Esophagus muscularis mucosa (tissue), 4 donors: Measurements from ENCODE around the gene ADGRF3. TPM values are rescaled to one million over a fixed set of nuclear protein-coding genes. Genes with fewer than 3 reads are reported as not detected.
"Not testable (repeated sequence)": the region's sequence is repeated elsewhere in the genome, so short reads cannot be mapped to it uniquely, and the experiment has no call there.

Source experiments
- DNase-seq: peaks from one replicate; pipeline ENCODE4 v3.0.0-alpha.2; 2017; ENCODE audit errors: extremely low spot score
- H3K27ac ChIP-seq, 4 donors: fragments of 200-600 bp; sonication (generic); replicated peaks in 1 of 4; 1 replicate in 3 of 4; 2 replicates in 1 of 4; pipeline ENCODE4 v1.5.1; 2016 to 2019; ENCODE audit warnings: mild to moderate bottlenecking in 1 of 4
- H3K27me3 ChIP-seq, 4 donors: fragments of 200-600 bp; sonication (generic); one replicate each; pipeline versions ENCODE4 v1.5.1 to v1.6.0; 2016 to 2019
- H3K36me3 ChIP-seq, 4 donors: fragments of 200-600 bp; sonication (generic); one replicate each; pipeline ENCODE4 v1.5.1; 2016 to 2019
- H3K4me1 ChIP-seq, 4 donors: fragments of 200-600 bp; sonication (generic); one replicate each; pipeline ENCODE4 v1.5.1; 2016 to 2019
- H3K4me3 ChIP-seq, 4 donors: fragments of 200-600 bp; sonication (generic); 1 replicate in 2 of 4; 2 replicates in 2 of 4; pipeline ENCODE4 v1.5.1; 2016 to 2019; ENCODE audit warnings: mild to moderate bottlenecking in 4 of 4, moderate library complexity in 1 of 4
- H3K9me3 ChIP-seq, 4 donors: fragments of 200-600 bp; sonication (generic); 1 replicate in 3 of 4; 2 replicates in 1 of 4; pipeline ENCODE4 v1.5.1; 2016 to 2019
- EP300 ChIP-seq: sonication (generic); formaldehyde crosslinking; IDR thresholded peaks from one replicate; pipeline ENCODE4 v1.6.1; 2017; ENCODE audit warnings: antibody characterized with exemption
- POLR2A ChIP-seq: fragments of 450-650 bp; IDR thresholded peaks from one replicate; pipeline ENCODE4 v1.6.1; 2017; ENCODE audit warnings: antibody characterized with exemption, moderate library complexity, mild to moderate bottlenecking, low read depth
- POLR2AphosphoS5 ChIP-seq, 2 donors: sonication (generic); formaldehyde crosslinking; IDR thresholded peaks; one replicate each; pipeline ENCODE4 v1.6.1; 2017; ENCODE audit warnings: antibody characterized with exemption in 2 of 2
- WGBS: methylation state at CpG from one replicate; pipeline ENCODE4 v1.1.5; 2018; 5-methylcytosine and 5-hydroxymethylcytosine counted together
- intact Hi-C: fragments of 100-400 bp; cut with DNase I; formaldehyde crosslinking; loops from one replicate; pipeline ENCODE4 v1.15.1; 2023
- total RNA-seq, 4 donors: library from RNA; depleted of rRNA; stranded (reverse); fragments of >200 nt; gene quantifications; one replicate each; pipeline versions ENCODE4 v1.1.0 to v1.2.1, GENCODE V29; 2016
- TF ChIP-seq, protein P1 (sequence below), 3 experiments: fragments of 200-600 bp in 2 of 3; fragments of 450-650 bp in 1 of 3; sonication (generic) in 2 of 3; IDR thresholded peaks; one replicate each; pipeline ENCODE4 v1.5.1; 2017 to 2019; ENCODE audit warnings: antibody characterized with exemption in 3 of 3, mild to moderate bottlenecking in 2 of 3, moderate library complexity in 1 of 3

ADGRF3 gene
- total RNA-seq, 4 donors from 2014 or later, result not detected

DNA sequence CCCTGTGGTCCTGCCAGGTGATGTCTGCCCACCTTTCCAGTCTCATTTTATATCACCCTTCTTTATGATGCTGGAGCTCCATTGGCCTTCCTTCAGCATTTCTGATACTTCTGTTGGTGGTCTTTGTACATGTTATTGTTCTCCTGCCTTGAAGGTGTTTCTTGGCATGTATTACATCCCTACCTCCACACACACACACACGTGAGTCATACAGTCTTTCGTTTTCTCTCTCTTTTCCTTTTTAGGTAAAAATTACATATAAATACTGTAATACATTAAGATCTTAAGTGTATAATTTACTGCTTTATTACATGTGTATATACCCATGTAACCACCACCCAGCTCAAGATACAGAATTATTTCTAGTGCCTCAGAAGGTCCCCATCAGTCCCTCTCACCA, 10.2 kb upstream of the ADGRF3 start:
- Histone ChIP-seq H3K4me3 (no peak overlapping the region), H3K9me3 (no peaks in the 10 kb centered on the region), H3K27me3 (no peaks in the 10 kb centered on the region), H3K27ac (no peak overlapping the region), H3K4me1 (peaks cover 0 to 8% (median 3%) of the 10 kb centered on the region in 4 donors), H3K36me3 (peaks cover 0 to 7% (median 0%) of the 10 kb centered on the region in 4 donors)
- WGBS, result 64% methylated on average over 2 of the region's 2 CpGs
- TF ChIP-seq POLR2A (no peak), POLR2AphosphoS5 (IDR thresholded peaks at IDR 0.05) (no peak), EP300 (no peak)
- TF ChIP-seq, protein P1, sequence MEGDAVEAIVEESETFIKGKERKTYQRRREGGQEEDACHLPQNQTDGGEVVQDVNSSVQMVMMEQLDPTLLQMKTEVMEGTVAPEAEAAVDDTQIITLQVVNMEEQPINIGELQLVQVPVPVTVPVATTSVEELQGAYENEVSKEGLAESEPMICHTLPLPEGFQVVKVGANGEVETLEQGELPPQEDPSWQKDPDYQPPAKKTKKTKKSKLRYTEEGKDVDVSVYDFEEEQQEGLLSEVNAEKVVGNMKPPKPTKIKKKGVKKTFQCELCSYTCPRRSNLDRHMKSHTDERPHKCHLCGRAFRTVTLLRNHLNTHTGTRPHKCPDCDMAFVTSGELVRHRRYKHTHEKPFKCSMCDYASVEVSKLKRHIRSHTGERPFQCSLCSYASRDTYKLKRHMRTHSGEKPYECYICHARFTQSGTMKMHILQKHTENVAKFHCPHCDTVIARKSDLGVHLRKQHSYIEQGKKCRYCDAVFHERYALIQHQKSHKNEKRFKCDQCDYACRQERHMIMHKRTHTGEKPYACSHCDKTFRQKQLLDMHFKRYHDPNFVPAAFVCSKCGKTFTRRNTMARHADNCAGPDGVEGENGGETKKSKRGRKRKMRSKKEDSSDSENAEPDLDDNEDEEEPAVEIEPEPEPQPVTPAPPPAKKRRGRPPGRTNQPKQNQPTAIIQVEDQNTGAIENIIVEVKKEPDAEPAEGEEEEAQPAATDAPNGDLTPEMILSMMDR (IDR thresholded peaks at IDR 0.05), result no peak
- no peak for DNase-seq
- intact Hi-C loops, result no loop called here

DNA sequence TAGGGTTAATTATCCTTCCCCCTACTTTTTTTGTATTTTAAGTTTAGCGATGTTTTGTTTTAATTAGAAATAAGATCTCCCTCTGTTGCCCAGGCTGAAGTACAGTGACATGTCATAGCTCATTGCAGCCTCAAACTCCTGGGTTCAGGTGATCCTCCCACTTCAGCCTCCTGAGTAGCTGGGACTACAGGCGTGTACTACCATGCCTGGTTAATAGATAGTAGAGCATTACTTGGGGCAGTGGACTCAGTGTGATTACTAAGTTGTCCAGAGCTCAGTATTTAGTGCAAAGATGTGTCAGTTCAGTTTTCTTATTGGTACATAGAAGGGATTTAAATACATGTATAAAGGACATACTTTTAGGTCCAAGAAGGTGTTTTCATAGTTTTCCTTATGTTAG, 9.5 kb upstream of the ADGRF3 start:
- DNase-seq, result no peak
- no peaks in the 10 kb centered on the region for H3K27me3 ChIP-seq
- intact Hi-C loops, result no loop called here
- H3K9me3 ChIP-seq, result no peaks in the 10 kb centered on the region
- H3K4me3 ChIP-seq, result no peak overlapping the region
- peaks cover 0 to 8% (median 3%) of the 10 kb centered on the region in 4 donors for H3K4me1 ChIP-seq
- H3K36me3 ChIP-seq, result peaks cover 0 to 6% (median 0%) of the 10 kb centered on the region in 4 donors
- 95% methylated on average over 2 of the region's 2 CpGs for WGBS
- no peak for TF ChIP-seq POLR2AphosphoS5 (IDR thresholded peaks at IDR 0.05)
- TF ChIP-seq, protein P1 (IDR thresholded peaks at IDR 0.05), result no peak
- no peak for TF ChIP-seq POLR2A
- no peak for TF ChIP-seq EP300
- H3K27ac ChIP-seq, result no peak overlapping the region

DNA sequence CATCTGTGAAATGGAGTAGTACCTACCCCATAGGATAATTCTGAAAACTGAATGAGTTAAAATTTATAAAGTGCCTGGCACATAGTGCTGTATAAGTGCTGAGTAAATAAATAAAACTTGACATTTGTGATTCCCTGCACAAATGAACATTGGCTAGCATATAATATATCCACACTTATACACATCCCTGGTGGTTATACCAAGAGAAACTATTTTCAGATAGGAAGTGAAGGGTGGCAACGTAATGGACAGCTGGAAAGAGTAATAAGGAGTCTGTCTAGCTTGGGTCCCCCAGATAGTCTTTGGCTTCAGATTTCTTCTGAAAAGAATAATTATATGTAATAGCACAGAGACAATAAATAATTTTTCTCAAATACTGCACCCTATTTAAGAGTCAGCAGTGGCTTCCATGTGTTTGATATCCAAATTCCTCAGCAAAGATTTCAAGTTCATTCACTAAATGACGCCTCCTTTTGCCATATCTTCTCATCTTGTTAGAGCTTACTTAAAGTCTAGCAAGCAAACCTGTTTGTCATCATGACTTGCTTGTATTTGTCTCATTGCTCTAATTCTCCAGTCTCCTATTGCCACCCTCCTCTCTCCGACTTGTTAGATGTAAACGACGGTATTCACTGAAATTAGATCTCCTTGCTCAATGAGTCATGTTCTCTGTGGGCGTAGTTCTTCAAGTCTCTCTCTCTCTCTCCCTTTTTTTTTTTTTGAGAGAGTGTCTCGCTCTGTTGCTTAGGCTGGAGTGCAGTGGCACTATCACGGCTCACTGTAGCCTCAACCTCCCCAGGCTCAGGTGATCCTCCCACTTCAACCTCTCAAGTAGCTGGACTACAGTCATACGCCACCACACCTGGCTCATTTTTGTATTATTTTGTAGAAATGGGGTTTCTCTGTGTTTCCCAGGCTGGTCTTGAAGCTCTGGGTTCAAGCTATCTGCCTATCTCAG, 8.7 kb upstream of the ADGRF3 start:
- intact Hi-C loops, result no loop called here
- Histone ChIP-seq H3K4me1 (peaks cover 0 to 8% (median 3%) of the 10 kb centered on the region in 4 donors), H3K4me3 (no peak overlapping the region), H3K27me3 (no peaks in the 10 kb centered on the region), H3K36me3 (peaks cover 0 to 6% (median 0%) of the 10 kb centered on the region in 4 donors), H3K9me3 (no peaks in the 10 kb centered on the region), H3K27ac (no peak overlapping the region)
- WGBS, result 62% methylated on average over 9 of the region's 9 CpGs
- DNase-seq, result no peak
- TF ChIP-seq POLR2AphosphoS5 (IDR thresholded peaks at IDR 0.05), result no peak
- no peak for TF ChIP-seq EP300
- TF ChIP-seq POLR2A, result no peak
- TF ChIP-seq, protein P1 (IDR thresholded peaks at IDR 0.05), result no peak

DNA sequence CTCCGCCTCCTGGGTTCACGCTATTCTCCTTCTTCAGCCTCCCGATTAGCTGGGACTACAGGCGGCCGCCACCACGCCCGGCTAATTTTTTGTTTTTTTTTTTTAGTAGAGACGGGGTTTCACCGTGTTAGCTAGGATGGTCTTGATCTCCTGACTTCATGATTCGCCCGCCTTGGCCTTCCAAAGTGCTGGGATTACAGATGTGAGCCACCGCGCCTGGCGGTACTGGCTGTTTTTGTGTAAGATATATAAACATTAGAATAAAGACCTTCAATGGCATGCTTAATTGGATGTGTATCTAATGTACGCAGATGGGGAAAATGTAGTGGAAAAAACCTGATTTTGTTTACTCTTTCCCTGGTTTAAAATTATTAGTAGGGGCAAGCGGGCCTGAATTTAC, 7.9 kb upstream of the ADGRF3 start:
- H3K9me3 ChIP-seq, DNase-seq, H3K36me3 ChIP-seq, H3K27me3 ChIP-seq, H3K4me3 ChIP-seq, H3K27ac ChIP-seq, H3K4me1 ChIP-seq, intact Hi-C loops: not testable (repeated sequence)
- WGBS, result 97% methylated on average over 16 of the region's 16 CpGs

DNA sequence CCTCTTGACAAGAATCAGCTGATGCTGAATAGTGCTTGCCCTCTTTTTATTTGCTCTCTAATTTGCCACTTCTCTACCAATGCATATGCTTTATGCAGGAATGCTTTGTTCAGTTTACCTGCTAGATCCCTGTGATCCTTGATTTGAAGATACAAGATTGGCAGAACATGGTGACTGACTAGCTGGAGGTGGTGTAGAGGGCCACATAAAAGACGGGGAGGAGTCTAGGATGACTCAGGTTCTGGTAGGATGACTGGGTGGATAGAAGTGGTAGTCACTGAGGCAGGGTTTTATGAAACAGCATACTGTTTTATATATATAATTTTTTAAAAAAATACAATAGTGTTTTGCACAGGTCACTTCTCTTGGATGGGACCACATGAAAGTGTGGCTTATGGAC, 6.3 kb upstream of the ADGRF3 start:
- Histone ChIP-seq H3K4me1 (peaks cover 0 to 14% (median 11%) of the 10 kb centered on the region in 4 donors), H3K36me3 (peaks cover 0 to under 1% (median 0%) of the 10 kb centered on the region in 4 donors), H3K27me3 (no peaks in the 10 kb centered on the region), H3K9me3 (no peaks in the 10 kb centered on the region), H3K27ac (no peak overlapping the region), H3K4me3 (no peak overlapping the region)
- intact Hi-C loops, result no loop called here
- no peak for TF ChIP-seq EP300
- no peak for TF ChIP-seq POLR2A
- TF ChIP-seq, protein P1 (IDR thresholded peaks at IDR 0.05), result no peak
- no peak for TF ChIP-seq POLR2AphosphoS5 (IDR thresholded peaks at IDR 0.05)
- DNase-seq, result no peak
- WGBS, result 82% methylated on average over 1 of the region's 1 CpG
